Bronchial smooth muscle cell (primary cell): ENCODE results near the gene THTPA. TPM values are rescaled to one million over a fixed set of nuclear protein-coding genes. Genes with fewer than 3 reads are reported as not detected.

Source experiments
- total RNA-seq: library from RNA; depleted of rRNA; stranded (reverse); fragments of >200 nt; gene quantifications from 2 replicates; pipeline ENCODE4 v1.2.1, GENCODE V29; 2014

Gene THTPA, protein sequence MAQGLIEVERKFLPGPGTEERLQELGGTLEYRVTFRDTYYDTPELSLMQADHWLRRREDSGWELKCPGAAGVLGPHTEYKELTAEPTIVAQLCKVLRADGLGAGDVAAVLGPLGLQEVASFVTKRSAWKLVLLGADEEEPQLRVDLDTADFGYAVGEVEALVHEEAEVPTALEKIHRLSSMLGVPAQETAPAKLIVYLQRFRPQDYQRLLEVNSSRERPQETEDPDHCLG
- 14.8 and 25.4 TPM in 2 replicates for total RNA-seq

GRCh38 chr14:23555882-23556699, at the start of gene THTPA:
Gene THTPA (plus strand): TSS chr14:23556271. CDS start chr14:23556758, 487 bp downstream.

GRCh38 chr14:23551266-23552028, 4.6 kb upstream of the THTPA start, which contains the start of gene ZFHX2:
Gene ZFHX2 (minus strand): TSS chr14:23551765. CDS start chr14:23535325, 16,440 bp downstream.

GRCh38 chr14:23567186-23568020, 11.3 kb downstream of the THTPA start, which contains the start of gene AP1G2:
Gene AP1G2 (minus strand): TSS chr14:23567791. CDS start chr14:23567314, 477 bp downstream.

GRCh38 chr14:23578560-23579310, 22.7 kb downstream of the THTPA start, which contains the start of gene JPH4:
Gene JPH4 (minus strand): TSS chr14:23578790. CDS start chr14:23577453, 1,337 bp downstream.

Other genes starting within 250 kb of the THTPA start
- gene BCL2L2, start 249.4 kb upstream of the THTPA start, total RNA-seq = 15.8 and 19.9 TPM in 2 replicates
- gene PABPN1, start 234.8 kb upstream of the THTPA start, total RNA-seq = 85.4 and 91.9 TPM in 2 replicates
- gene SLC22A17, start 203.4 kb upstream of the THTPA start, total RNA-seq = 13.2 and 16.7 TPM in 2 replicates
- gene EFS, start 191.1 kb upstream of the THTPA start, total RNA-seq = 0.47 and 8.3 TPM in 2 replicates
- gene IL25, start 183.5 kb upstream of the THTPA start, total RNA-seq = not detected in 2 replicates
- 0.94 TPM in 1 of 2 replicates, not detected in the other for gene CMTM5, start 179.2 kb upstream of the THTPA start, total RNA-seq
- gene MYH6, start 148.0 kb upstream of the THTPA start, total RNA-seq = not detected in 2 replicates
- not detected in 2 replicates for gene MYH7, start 120.6 kb upstream of the THTPA start, total RNA-seq
- 45.7 and 60.6 TPM in 2 replicates for gene NGDN, start 86.6 kb upstream of the THTPA start, total RNA-seq
- gene ZFHX2, start 4.5 kb upstream of the THTPA start, total RNA-seq = 0.09 and 0.32 TPM in 2 replicates
- gene AP1G2, start 11.5 kb downstream of the THTPA start, total RNA-seq = 10.1 and 15.0 TPM in 2 replicates
- under 0.01 TPM in 1 of 2 replicates, not detected in the other for gene JPH4, start 22.5 kb downstream of the THTPA start, total RNA-seq
- gene DHRS2, start 80.1 kb downstream of the THTPA start, total RNA-seq = 0.17 and 0.79 TPM in 2 replicates